SU-DHL-6 (cell line): Measurements from ENCODE around the gene MALRD1.

Experiments used
- H2AFZ ChIP-seq: fragments of 200-600 bp; sonication (generic); 2 replicates; pipeline ENCODE4 v1.6.1; 2014; ENCODE audit warnings: low read depth, mild to moderate bottlenecking, moderate library complexity, mixed read lengths, antibody characterized with exemption, low read length; ENCODE audit not compliant: severe bottlenecking
- H3F3A ChIP-seq: fragments of 200-600 bp; shearing (Covaris generic); 2 replicates; pipeline ENCODE4 v1.6.0; 2016; ENCODE audit warnings: antibody characterized with exemption, mild to moderate bottlenecking; ENCODE audit not compliant: insufficient read depth
- H3K27ac ChIP-seq: fragments of 200-600 bp; sonication (generic); 2 replicates; pipeline ENCODE4 v1.5.1; 2016; ENCODE audit warnings: low read depth, mild to moderate bottlenecking, low read length, moderate library complexity, mixed read lengths
- H3K27me3 ChIP-seq: fragments of 200-600 bp; sonication (generic), shearing (Covaris generic); 2 replicates; pipeline ENCODE4 v1.6.0; 2014; ENCODE audit warnings: mild to moderate bottlenecking, low read length
- H3K36me3 ChIP-seq: fragments of 200-600 bp; sonication (generic); 2 replicates; pipeline ENCODE4 v1.6.1; 2014; ENCODE audit warnings: mild to moderate bottlenecking, low read length, mixed read lengths
- H3K4me2 ChIP-seq: fragments of 300-600, 200-600 bp; shearing (Covaris generic), sonication (generic); 2 replicates; pipeline ENCODE4 v1.6.0; 2014; ENCODE audit warnings: low read length, low read depth, mild to moderate bottlenecking; ENCODE audit not compliant: poor library complexity, severe bottlenecking
- H3K4me3 ChIP-seq: fragments of 200-600 bp; sonication (generic); 2 replicates; pipeline ENCODE4 v1.5.1; 2014; ENCODE audit warnings: antibody characterized with exemption, low read length, mild to moderate bottlenecking, mixed read lengths; ENCODE audit not compliant: insufficient read depth, poor library complexity, severe bottlenecking
- H3K79me2 ChIP-seq: fragments of 200-600 bp; sonication (generic); 2 replicates; pipeline ENCODE4 v1.6.1; 2014; ENCODE audit warnings: mild to moderate bottlenecking, low read length, moderate library complexity; ENCODE audit not compliant: insufficient read depth
- H3K9ac ChIP-seq: fragments of 200-600 bp; sonication (generic); 2 replicates; pipeline ENCODE4 v1.7.0; 2014; ENCODE audit warnings: mild to moderate bottlenecking, low read length
- H3K9me2 ChIP-seq: fragments of 200-600 bp; sonication (generic); replicated peaks from 2 replicates; pipeline ENCODE4 v1.6.1; 2014; ENCODE audit warnings: low read length; ENCODE audit not compliant: insufficient read depth
- H3K9me3 ChIP-seq: fragments of 200-600 bp; sonication (generic); 2 replicates; pipeline ENCODE4 v1.6.1; 2014; ENCODE audit warnings: low read length, mixed read lengths; ENCODE audit not compliant: insufficient read depth
- H4K20me1 ChIP-seq: fragments of 200-600 bp; sonication (generic); 2 replicates; pipeline ENCODE4 v1.6.1; 2014; ENCODE audit warnings: low read depth, mild to moderate bottlenecking, antibody characterized with exemption, low read length, moderate library complexity, mixed read lengths
- CTCF ChIP-seq: fragments of 200-600 bp; sonication (generic); IDR thresholded peaks from one replicate; pipeline ENCODE4 v1.5.1; 2017; ENCODE audit warnings: antibody characterized with exemption, mild to moderate bottlenecking, low read length, moderate library complexity; ENCODE audit not compliant: insufficient read depth, poor library complexity, severe bottlenecking
- EZH2phosphoT487 ChIP-seq: fragments of 200-600 bp; sonication (generic), shearing (Covaris generic); conservative IDR thresholded peaks from 2 replicates; pipeline ENCODE4 v1.6.1; 2018; ENCODE audit warnings: mild to moderate bottlenecking, antibody characterized with exemption, low read length, moderate library complexity, mixed read lengths

The MALRD1 gene

GRCh38 chr10:19579761-19580545 is 531.4 kb downstream of the MALRD1 start:
- Histone ChIP-seq H2AFZ (no peak overlapping the region), H3F3A (no peaks in the 10 kb centered on the region), H3K27ac (no peak overlapping the region), H3K9me3 (no peaks in the 10 kb centered on the region), H3K27me3 (no peaks in the 10 kb centered on the region), H3K4me3 (no peak overlapping the region), H3K79me2 (no peaks in the 10 kb centered on the region), H3K9me2 (no peaks in the 10 kb centered on the region), H4K20me1 (no peaks in the 10 kb centered on the region), H3K4me2 (no peak overlapping the region), H3K9ac (no peak overlapping the region), H3K36me3 (no peaks in the 10 kb centered on the region)
- TF ChIP-seq EZH2phosphoT487: no peak
- TF ChIP-seq CTCF: no peak

GRCh38 chr10:19580691-19581090 is 532.1 kb downstream of the MALRD1 start:
- no peak for TF ChIP-seq EZH2phosphoT487
- no peak for TF ChIP-seq CTCF
- Histone ChIP-seq H3K4me2 (no peak overlapping the region), H3K27ac (no peak overlapping the region), H3K9me2 (no peaks in the 10 kb centered on the region), H2AFZ (no peak overlapping the region), H3F3A (no peaks in the 10 kb centered on the region), H4K20me1 (no peaks in the 10 kb centered on the region), H3K9ac (no peak overlapping the region), H3K79me2 (no peaks in the 10 kb centered on the region), H3K27me3 (no peaks in the 10 kb centered on the region), H3K36me3 (no peaks in the 10 kb centered on the region), H3K4me3 (no peak overlapping the region), H3K9me3 (no peaks in the 10 kb centered on the region)

- H3K9me2 ChIP-seq: no peaks in the 10 kb centered on the region
- H3K36me3 ChIP-seq: no peaks in the 10 kb centered on the region
- no peak overlapping the region for H2AFZ ChIP-seq
- no peak overlapping the region for H3K27ac ChIP-seq
- no peak overlapping the region for H3K9ac ChIP-seq
- H3F3A ChIP-seq: no peaks in the 10 kb centered on the region
- no peak for TF ChIP-seq CTCF
- TF ChIP-seq EZH2phosphoT487: no peak
- H3K4me3 ChIP-seq: no peak overlapping the region
- H4K20me1 ChIP-seq: no peaks in the 10 kb centered on the region
- no peaks in the 10 kb centered on the region for H3K79me2 ChIP-seq
- H3K27me3 ChIP-seq: no peaks in the 10 kb centered on the region
- H3K9me3 ChIP-seq: no peaks in the 10 kb centered on the region
- H3K4me2 ChIP-seq: no peak overlapping the region
Observed at GRCh38 chr10:19588608-19589007, 540.0 kb downstream of the MALRD1 start.
